Epithelial cell of esophagus (primary cell): Measurements from ENCODE around the gene OR7C2.

Experiments
- DNase-seq: peaks from one replicate; pipeline ENCODE4 v3.0.0; 2010; ENCODE audit warnings: low read depth
- H3K4me3 ChIP-seq: 2 replicates; pipeline ENCODE4 v1.5.1; 2011; ENCODE audit warnings: mild to moderate bottlenecking, low read length, control low read depth
- CTCF ChIP-seq: IDR thresholded peaks from 2 replicates; pipeline ENCODE4 v1.5.1; 2011; ENCODE audit warnings: low read depth, mild to moderate bottlenecking, low read length, control low read depth, inconsistent platforms; ENCODE audit not compliant: insufficient read depth; ENCODE audit errors: missing control alignments

OR7C2 gene

DNA sequence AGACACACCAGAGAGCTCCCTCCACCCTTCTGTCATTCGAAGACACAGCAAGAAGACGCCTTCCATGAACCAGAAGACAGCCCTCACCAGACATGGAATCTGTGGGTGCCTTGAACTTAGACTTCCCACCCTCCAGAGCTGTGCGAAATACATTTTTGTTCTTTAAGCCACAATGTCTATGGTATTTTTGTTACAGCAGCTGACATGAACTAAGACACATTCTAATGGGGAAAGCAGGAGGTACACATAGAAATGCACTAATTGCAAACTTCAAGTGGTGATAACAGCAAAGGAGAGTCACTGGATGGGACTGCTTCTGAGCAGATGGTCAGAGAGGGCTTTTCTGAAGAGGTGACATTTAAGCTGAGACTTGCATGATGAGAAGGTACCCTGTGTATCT is 16.2 kb downstream of the OR7C2 start:
- no peak for TF ChIP-seq CTCF
- no peak overlapping the region for H3K4me3 ChIP-seq
- DNase-seq: no peak

DNA sequence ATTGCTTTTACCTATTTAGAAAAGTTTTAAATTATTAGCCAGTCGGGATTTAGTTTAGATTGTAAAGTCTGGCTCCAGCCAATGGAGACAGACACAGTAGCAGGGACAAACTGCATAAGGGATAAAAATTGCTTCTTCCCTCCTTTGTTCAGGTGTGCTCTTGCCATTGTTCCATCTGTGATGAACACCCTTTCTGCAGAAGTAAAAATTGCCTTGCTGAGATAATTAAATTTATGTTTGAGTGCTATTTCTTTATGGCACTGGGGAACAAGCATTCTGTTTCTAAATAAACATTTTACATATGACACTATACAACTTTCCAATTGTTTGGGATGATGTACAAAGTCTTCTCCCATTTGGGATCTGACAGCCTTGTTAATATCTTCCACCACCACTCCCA is 18.0 kb downstream of the OR7C2 start:
- no peak for TF ChIP-seq CTCF
- no peak overlapping the region for H3K4me3 ChIP-seq
- DNase-seq: no peak

- TF ChIP-seq CTCF: no peak
- no peak overlapping the region for H3K4me3 ChIP-seq
- no peak for DNase-seq
Observed at GRCh38 chr19:14961956-14962685, 20.8 kb downstream of the OR7C2 start.

DNA sequence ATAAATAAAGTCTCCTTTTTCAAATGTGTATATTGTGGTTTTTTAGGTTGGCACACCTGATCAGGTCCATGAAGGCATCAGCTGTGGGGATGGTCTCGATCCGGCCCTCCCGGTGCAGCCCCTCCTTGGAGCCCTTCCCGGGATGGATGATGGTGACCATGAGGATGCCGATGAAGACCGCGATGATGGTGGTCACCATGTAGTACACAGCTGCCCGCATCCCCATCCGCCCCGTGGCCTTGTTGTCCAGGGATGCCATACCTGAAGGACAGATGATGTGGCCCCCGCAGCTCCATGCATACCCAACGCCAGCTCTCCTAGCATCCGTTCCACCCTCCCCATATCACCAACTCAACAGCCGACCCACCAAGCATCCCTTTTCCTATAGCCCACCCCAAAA is 27.0 kb downstream of the OR7C2 start:
- DNase-seq: no peak
- no peak overlapping the region for H3K4me3 ChIP-seq
- no peak for TF ChIP-seq CTCF

DNA sequence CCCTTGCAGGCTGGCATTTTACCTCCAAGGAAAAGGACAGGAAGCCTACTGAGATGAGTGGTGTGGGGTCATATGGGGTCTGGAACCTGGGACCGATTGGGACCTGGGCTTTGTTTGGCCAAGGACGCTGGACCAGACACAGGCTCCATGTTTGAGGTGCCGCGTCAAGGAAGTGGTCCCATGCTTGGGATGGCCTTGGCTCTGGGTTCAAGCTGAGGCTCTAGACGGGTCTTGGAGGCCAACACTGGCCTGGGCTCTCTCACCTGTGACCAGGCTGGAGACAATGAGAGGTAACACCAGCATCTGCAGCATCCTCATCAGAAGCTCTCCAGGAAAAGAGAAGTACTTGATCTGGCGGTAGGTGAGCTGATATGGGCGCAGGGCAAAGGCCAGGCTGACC is 30.2 kb downstream of the OR7C2 start:
- no peak for DNase-seq
- TF ChIP-seq CTCF: no peak
- no peak overlapping the region for H3K4me3 ChIP-seq

GRCh38 chr19:14972676-14973075 is 31.4 kb downstream of the OR7C2 start:
- no peak for DNase-seq
- TF ChIP-seq CTCF: no peak

GRCh38 chr19:14974488-14974887 is 33.2 kb downstream of the OR7C2 start:
- no peak for TF ChIP-seq CTCF
- no peak overlapping the region for H3K4me3 ChIP-seq
- DNase-seq: no peak

More at GRCh38 chr19:14972676-14973075, 31.4 kb downstream of the OR7C2 start:
- H3K4me3 ChIP-seq: no peak overlapping the region
